ENCODE results near the gene TPSD1.

- TF ChIP-seq, protein P1, sequence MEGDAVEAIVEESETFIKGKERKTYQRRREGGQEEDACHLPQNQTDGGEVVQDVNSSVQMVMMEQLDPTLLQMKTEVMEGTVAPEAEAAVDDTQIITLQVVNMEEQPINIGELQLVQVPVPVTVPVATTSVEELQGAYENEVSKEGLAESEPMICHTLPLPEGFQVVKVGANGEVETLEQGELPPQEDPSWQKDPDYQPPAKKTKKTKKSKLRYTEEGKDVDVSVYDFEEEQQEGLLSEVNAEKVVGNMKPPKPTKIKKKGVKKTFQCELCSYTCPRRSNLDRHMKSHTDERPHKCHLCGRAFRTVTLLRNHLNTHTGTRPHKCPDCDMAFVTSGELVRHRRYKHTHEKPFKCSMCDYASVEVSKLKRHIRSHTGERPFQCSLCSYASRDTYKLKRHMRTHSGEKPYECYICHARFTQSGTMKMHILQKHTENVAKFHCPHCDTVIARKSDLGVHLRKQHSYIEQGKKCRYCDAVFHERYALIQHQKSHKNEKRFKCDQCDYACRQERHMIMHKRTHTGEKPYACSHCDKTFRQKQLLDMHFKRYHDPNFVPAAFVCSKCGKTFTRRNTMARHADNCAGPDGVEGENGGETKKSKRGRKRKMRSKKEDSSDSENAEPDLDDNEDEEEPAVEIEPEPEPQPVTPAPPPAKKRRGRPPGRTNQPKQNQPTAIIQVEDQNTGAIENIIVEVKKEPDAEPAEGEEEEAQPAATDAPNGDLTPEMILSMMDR (IDR thresholded peaks at IDR 0.05; ENCODE audit: borderline replicate concordance, extremely low read depth, low read length, poor library complexity, severe bottlenecking) = no peak
- no peak for TF ChIP-seq EZH2 (IDR thresholded peaks at IDR 0.05; ENCODE audit: borderline replicate concordance, low read depth, low read length, severe bottlenecking)
Measured at GRCh38 chr16:1283296-1283695, 27.4 kb downstream of the TPSD1 start.
